HepG2 (cell line): ENCODE measurements around the gene DCDC2. TPM values are rescaled to one million over a fixed set of nuclear protein-coding genes. Genes with fewer than 3 reads are reported as not detected.
A peak's percentile ranks its signal among the peaks of the same experiment; 100 is the strongest.

ENCODE experiments used
- ARID2 ChIP-seq: sonication (generic); formaldehyde crosslinking; IDR thresholded peaks from 2 replicates; pipeline ENCODE4 v1.8.1; 2022; ENCODE audit warnings: mild to moderate bottlenecking, missing genetic modification reagents, borderline replicate concordance
- ATF7-NPFF ChIP-seq: sonication (generic); formaldehyde crosslinking; IDR thresholded peaks from 2 replicates; pipeline ENCODE4 v1.8.1; 2023; ENCODE audit warnings: mild to moderate bottlenecking, low read depth, missing genetic modification reagents, moderate library complexity
- CEBPG ChIP-seq: IDR thresholded peaks from 2 replicates; pipeline ENCODE4 v1.6.1; 2016
- CHD4 ChIP-seq: fragments of 200-600 bp; sonication (generic); IDR thresholded peaks from 2 replicates; pipeline ENCODE4 v1.7.0; 2017; ENCODE audit warnings: mild to moderate bottlenecking, low read length, borderline replicate concordance
- FOXP1 ChIP-seq, 2 experiments: fragments of 450-650 bp in 1 of 2; IDR thresholded peaks; 2 replicates each; pipeline ENCODE4 v1.6.1; 2017 to 2018; ENCODE audit warnings: antibody characterized with exemption in 1 of 2
- FOXP4 ChIP-seq: sonication (generic); formaldehyde crosslinking; IDR thresholded peaks from 2 replicates; pipeline ENCODE4 v1.4.0; 2020; ENCODE audit warnings: missing genetic modification reagents
- GFI1 ChIP-seq: sonication (generic); formaldehyde crosslinking; IDR thresholded peaks from 2 replicates; pipeline ENCODE4 v1.5.0; 2020; ENCODE audit warnings: missing genetic modification reagents, mild to moderate bottlenecking, borderline replicate concordance
- JUND ChIP-seq: sonication (generic); formaldehyde crosslinking; IDR thresholded peaks from 2 replicates; pipeline ENCODE4 v1.8.0; 2022; ENCODE audit warnings: mild to moderate bottlenecking, missing genetic modification reagents
- MED1 ChIP-seq: sonication (generic); formaldehyde crosslinking; IDR thresholded peaks from 2 replicates; pipeline ENCODE4 v1.4.0; 2020; ENCODE audit warnings: missing genetic modification reagents
- MIXL1 ChIP-seq: IDR thresholded peaks from 2 replicates; pipeline ENCODE4 v1.6.1; 2016
- NFIC ChIP-seq: IDR thresholded peaks from 2 replicates; pipeline ENCODE4 v1.6.1; 2012; ENCODE audit warnings: mild to moderate bottlenecking, low read length, inconsistent platforms
- PATZ1 ChIP-seq: sonication (generic); formaldehyde crosslinking; IDR thresholded peaks from 2 replicates; pipeline ENCODE4 v1.4.0; 2020; ENCODE audit warnings: missing genetic modification reagents
- PAXIP1 ChIP-seq: sonication (generic); formaldehyde crosslinking; conservative IDR thresholded peaks from 2 replicates; pipeline ENCODE4 v1.4.0; 2020; ENCODE audit warnings: mild to moderate bottlenecking, missing genetic modification reagents, moderate library complexity
- REPIN1 ChIP-seq: sonication (generic); formaldehyde crosslinking; IDR thresholded peaks from 2 replicates; pipeline ENCODE4 v1.8.0; 2022; ENCODE audit warnings: missing genetic modification reagents, low read depth, mild to moderate bottlenecking, borderline replicate concordance
- SMAD3 ChIP-seq: sonication (generic); formaldehyde crosslinking; IDR thresholded peaks from 2 replicates; pipeline ENCODE4 v1.4.0; 2020; ENCODE audit warnings: missing genetic modification reagents
- SOX5 ChIP-seq: IDR thresholded peaks from 2 replicates; pipeline ENCODE4 v1.6.1; 2016; ENCODE audit warnings: borderline replicate concordance
- TARDBP ChIP-seq: sonication (generic); formaldehyde crosslinking; IDR thresholded peaks from 2 replicates; pipeline ENCODE4 v1.8.0; 2022; ENCODE audit warnings: mild to moderate bottlenecking, missing genetic modification reagents
- TCF7 ChIP-seq: sonication (generic); IDR thresholded peaks from 2 replicates; pipeline ENCODE4 v1.6.1; 2016; ENCODE audit warnings: antibody characterized with exemption, low read depth
- ZBTB7B ChIP-seq: sonication (generic); formaldehyde crosslinking; IDR thresholded peaks from 2 replicates; pipeline ENCODE4 v1.4.0; 2020; ENCODE audit warnings: missing genetic modification reagents
- ZNF572 ChIP-seq: sonication (generic); formaldehyde crosslinking; IDR thresholded peaks from 2 replicates; pipeline ENCODE4 v1.5.1; 2020; ENCODE audit warnings: mild to moderate bottlenecking, missing genetic modification reagents
- ZSCAN5A ChIP-seq: sonication (generic); formaldehyde crosslinking; IDR thresholded peaks from 2 replicates; pipeline ENCODE4 v1.8.0; 2022; ENCODE audit warnings: mild to moderate bottlenecking, missing genetic modification reagents, borderline replicate concordance
- polyA plus RNA-seq, 8 experiments: library from polyadenylated mRNA; depleted of rRNA in 3 of 8; stranded (reverse) in 7 of 8; unstranded in 1 of 8; fragments of >200 nt; fragmentation: Illumina TruSeq in 4 of 8; extraction: Trizol in 4 of 8; gene quantifications; 2 replicates each; pipeline versions ENCODE4 v1.2.1 to v1.2.3, GENCODE V29; 2011 to 2016; ENCODE audit warnings: low read depth in 4 of 8, missing spikeins in 1 of 8, mixed read lengths in 1 of 8; ENCODE audit not compliant: insufficient read depth in 1 of 8
- total RNA-seq, 5 experiments: library from RNA; depleted of rRNA; stranded (reverse); fragments of >200 nt; fragmentation: Illumina TruSeq; extraction: Trizol; gene quantifications; 2 replicates each; pipeline ENCODE4 v1.2.3, GENCODE V29; 2016; ENCODE audit warnings: low read depth in 1 of 5

The DCDC2 gene
- total and polyA plus RNA-seq, 2 of the 13 experiments (the other 11 are each of a cell fraction or from before 2014, with no cell fraction given): 9.0 to 36.2 TPM

- TF ChIP-seq PAXIP1 (CRISPR knock-in tag) (peak; percentile 84), MED1 (peak; percentile 71), ZSCAN5A (peak; percentile 44; the same call in 1 of the 2 replicates), PATZ1 (CRISPR knock-in tag) (0 out of 2 replicates have a peak, but pooled peaks have one; percentile 28), ZNF572 (CRISPR knock-in tag) (no peak), GFI1 (CRISPR knock-in tag) (peak; percentile 65), SMAD3 (no peak), CHD4 (0 out of 2 replicates have a peak, but pooled peaks have one; percentile 34), FOXP1 (IDR thresholded peaks at IDR 0.05) (no peak), FOXP1 (CRISPR knock-in tag; IDR thresholded peaks at IDR 0.05) (peak; percentile 72), SOX5 (CRISPR knock-in tag) (peak; percentile 95), REPIN1 (CRISPR knock-in tag) (0 out of 2 replicates have a peak, but pooled peaks have one; percentile 29), ARID2 (0 out of 2 replicates have a peak, but pooled peaks have one; percentile 56), NFIC (peak; percentile 83), FOXP4 (CRISPR knock-in tag) (peak; percentile 71), TCF7 (peak; percentile 74), MIXL1 (peak; percentile 71), ZBTB7B (CRISPR knock-in tag) (no peak), ATF7-NPFF (CRISPR knock-in tag) (no peak), JUND (0 out of 2 replicates have a peak, but pooled peaks have one; percentile 45), TARDBP (CRISPR knock-in tag) (peak; percentile 51; the same call in 1 of the 2 replicates), CEBPG (0 out of 2 replicates have a peak, but pooled peaks have one; percentile 26)
Observed at GRCh38 chr6:24323632-24324337, 34.1 kb downstream of the DCDC2 start (continued).
